Stimulated activated CD8-positive, alpha-beta memory T cell treated with anti-CD3 and anti-CD28 coated beads, Interleukin-15, amount 100 ng/mL, for 4 hours (primary cell): ENCODE results near the gene SPOCK2.
"Not testable (repeated sequence)": the region's sequence is repeated elsewhere in the genome, so short reads cannot be mapped to it uniquely, and the experiment has no call there.

Experiments
- DNase-seq, 2 donors: peaks; one replicate each; pipeline ENCODE4 v3.0.0-alpha.2; 2020; ENCODE audit warnings: low read depth in 2 of 2

Gene SPOCK2

GRCh38 chr10:72032409-72033162 lies 55.8 kb downstream of the SPOCK2 start:
- not testable (repeated sequence) for DNase-seq

GRCh38 chr10:72031706-72032105 lies 56.6 kb downstream of the SPOCK2 start:
- no peak for DNase-seq

GRCh38 chr10:72030762-72031543 lies 57.4 kb downstream of the SPOCK2 start:
- DNase-seq = no peak

GRCh38 chr10:72029414-72029813 lies 58.9 kb downstream of the SPOCK2 start:
- DNase-seq = no peak

GRCh38 chr10:72027498-72027897 lies 60.9 kb downstream of the SPOCK2 start:
- no peak for DNase-seq

GRCh38 chr10:72026278-72027111 lies 61.9 kb downstream of the SPOCK2 start:
- DNase-seq = no peak

GRCh38 chr10:72025832-72026231 lies 62.5 kb downstream of the SPOCK2 start:
- DNase-seq = no peak

- DNase-seq = no peak
Observed at GRCh38 chr10:72025400-72025799, 63.0 kb downstream of the SPOCK2 start.

- no peak for DNase-seq
Observed at GRCh38 chr10:72024596-72024995, 63.8 kb downstream of the SPOCK2 start.

- DNase-seq = no peak
Observed at GRCh38 chr10:72022228-72022627, 66.1 kb downstream of the SPOCK2 start.

GRCh38 chr10:72020914-72021809 lies 67.2 kb downstream of the SPOCK2 start:
- DNase-seq = no peak

GRCh38 chr10:72019085-72019876 lies 69.1 kb downstream of the SPOCK2 start:
- no peak for DNase-seq

GRCh38 chr10:72016608-72017300 lies 71.6 kb downstream of the SPOCK2 start:
- no peak for DNase-seq

- no peak for DNase-seq
Observed at GRCh38 chr10:72015841-72016240, 72.5 kb downstream of the SPOCK2 start.

GRCh38 chr10:72014785-72015480 lies 73.4 kb downstream of the SPOCK2 start:
- DNase-seq = no peak

GRCh38 chr10:72014197-72014596 lies 74.2 kb downstream of the SPOCK2 start:
- DNase-seq = no peak

- no peak for DNase-seq
Observed at GRCh38 chr10:72013202-72013945, 75.0 kb downstream of the SPOCK2 start.

GRCh38 chr10:72012796-72013195 lies 75.6 kb downstream of the SPOCK2 start:
- DNase-seq = no peak
